ENCODE results near the gene PABPC4L. TPM values are rescaled to one million over a fixed set of nuclear protein-coding genes. Genes with fewer than 3 reads are reported as not detected.
"Not testable (repeated sequence)": the region's sequence is repeated elsewhere in the genome, so short reads cannot be mapped to it uniquely, and the experiment has no call there.

The PABPC4L gene
- not detected in 2 replicates for total RNA-seq

GRCh38 chr4:134201216-134202161 lies at the start of gene PABPC4L:
Gene PABPC4L (minus strand): TSS chr4:134201789. CDS start chr4:134201019, 770 bp downstream.
- H3K36me3 Mint-ChIP-seq (ENCODE audit: low read depth) = no peaks in the 10 kb centered on the region

DNA sequence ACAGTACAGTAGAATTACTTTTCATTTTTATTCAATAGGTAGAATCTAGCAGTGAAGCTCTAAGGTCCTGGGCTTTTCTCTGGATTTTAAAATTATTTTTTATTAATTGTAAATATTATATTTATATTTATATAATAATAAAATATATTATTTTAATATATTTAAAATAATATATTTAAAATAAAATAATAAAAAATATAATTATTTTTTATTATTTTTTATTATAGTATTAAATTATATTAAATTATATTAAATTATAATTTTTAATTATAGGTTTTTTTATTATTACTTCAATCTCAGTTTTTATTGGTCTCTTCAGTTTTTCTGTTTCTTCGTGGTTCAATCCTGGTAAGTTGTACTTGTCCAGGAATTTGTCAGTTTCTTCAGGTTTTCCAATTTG lies 49.7 kb upstream of the PABPC4L start:
- peaks cover 11% of the 10 kb centered on the region for H3K9me3 Mint-ChIP-seq

More at GRCh38 chr4:134201216-134202161, at the start of gene PABPC4L:
- Mint-ChIP-seq H3K27ac (no peak within 1 kb of the TSS), H3K9me3 (peaks cover 3% of the 10 kb centered on the region), H3K27me3 (ENCODE audit: low read depth) (no peaks in the 10 kb centered on the region), H3K4me3 (ENCODE audit: low read depth) (no peak within 1 kb of the TSS), H3K4me1 (ENCODE audit: low read depth) (no peaks in the 10 kb centered on the region)
- intact Hi-C loops (cut with micrococcal nuclease) = no loop called here
- DNase-seq (ENCODE audit: low spot score) = no peak

GRCh38 chr4:134243742-134244713 lies 42.4 kb upstream of the PABPC4L start:
- Mint-ChIP-seq H3K4me1 (ENCODE audit: low read depth) (no peaks in the 10 kb centered on the region), H3K36me3 (ENCODE audit: low read depth) (no peaks in the 10 kb centered on the region), H3K4me3 (ENCODE audit: low read depth) (no peak overlapping the region), H3K27me3 (ENCODE audit: low read depth) (no peaks in the 10 kb centered on the region), H3K9me3 (peaks cover 13% of the 10 kb centered on the region), H3K27ac (no peak overlapping the region)
- no peak for DNase-seq (ENCODE audit: low spot score)
- intact Hi-C loops (cut with micrococcal nuclease) = no loop called here

More for the DNA sequence above, 49.7 kb upstream of the PABPC4L start:
- intact Hi-C loops (cut with micrococcal nuclease) = no loop called here
- Mint-ChIP-seq H3K27me3 (ENCODE audit: low read depth) (no peaks in the 10 kb centered on the region), H3K4me1 (ENCODE audit: low read depth) (no peaks in the 10 kb centered on the region), H3K4me3 (ENCODE audit: low read depth) (no peak overlapping the region), H3K36me3 (ENCODE audit: low read depth) (no peaks in the 10 kb centered on the region), H3K27ac (no peak overlapping the region)
- no peak for DNase-seq (ENCODE audit: low spot score)

- no peaks in the 10 kb centered on the region for H3K36me3 Mint-ChIP-seq (ENCODE audit: low read depth)
- H3K4me1 Mint-ChIP-seq (ENCODE audit: low read depth) = no peaks in the 10 kb centered on the region
- intact Hi-C loops (cut with micrococcal nuclease) = no loop called here
- no peak overlapping the region for H3K4me3 Mint-ChIP-seq (ENCODE audit: low read depth)
- no peak overlapping the region for H3K27ac Mint-ChIP-seq
- no peak for DNase-seq (ENCODE audit: low spot score)
- no peaks in the 10 kb centered on the region for H3K27me3 Mint-ChIP-seq (ENCODE audit: low read depth)
- H3K9me3 Mint-ChIP-seq = peaks cover 8% of the 10 kb centered on the region
These were observed 17.5 kb upstream of the PABPC4L start for GRCh38 chr4:134219043-134219442.

DNA sequence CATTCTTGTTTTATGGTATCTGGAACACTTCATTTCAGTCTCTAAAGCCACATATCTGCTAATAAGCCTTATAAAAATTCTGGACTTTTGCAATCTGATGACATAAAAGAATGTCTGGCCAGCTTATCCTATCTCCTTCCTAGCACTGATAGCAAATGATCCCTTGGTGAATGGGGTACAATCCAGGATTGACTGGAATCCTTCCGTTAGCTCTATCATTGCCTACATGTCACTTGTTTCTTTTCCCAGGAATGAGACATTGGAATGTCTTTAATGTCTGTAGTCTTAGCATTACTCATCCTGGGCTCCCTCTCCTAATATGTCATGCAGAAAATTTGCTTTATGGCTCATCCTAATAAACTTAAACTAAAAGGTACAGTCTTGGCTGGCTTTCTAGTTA lies 14.8 kb upstream of the PABPC4L start:
- intact Hi-C loops (cut with micrococcal nuclease) = no loop called here
- Mint-ChIP-seq H3K4me3 (ENCODE audit: low read depth) (no peak overlapping the region), H3K27ac (no peak overlapping the region), H3K9me3 (peaks cover 8% of the 10 kb centered on the region), H3K4me1 (ENCODE audit: low read depth) (no peaks in the 10 kb centered on the region), H3K36me3 (ENCODE audit: low read depth) (no peaks in the 10 kb centered on the region), H3K27me3 (ENCODE audit: low read depth) (no peaks in the 10 kb centered on the region)
- DNase-seq (ENCODE audit: low spot score) = no peak

DNA sequence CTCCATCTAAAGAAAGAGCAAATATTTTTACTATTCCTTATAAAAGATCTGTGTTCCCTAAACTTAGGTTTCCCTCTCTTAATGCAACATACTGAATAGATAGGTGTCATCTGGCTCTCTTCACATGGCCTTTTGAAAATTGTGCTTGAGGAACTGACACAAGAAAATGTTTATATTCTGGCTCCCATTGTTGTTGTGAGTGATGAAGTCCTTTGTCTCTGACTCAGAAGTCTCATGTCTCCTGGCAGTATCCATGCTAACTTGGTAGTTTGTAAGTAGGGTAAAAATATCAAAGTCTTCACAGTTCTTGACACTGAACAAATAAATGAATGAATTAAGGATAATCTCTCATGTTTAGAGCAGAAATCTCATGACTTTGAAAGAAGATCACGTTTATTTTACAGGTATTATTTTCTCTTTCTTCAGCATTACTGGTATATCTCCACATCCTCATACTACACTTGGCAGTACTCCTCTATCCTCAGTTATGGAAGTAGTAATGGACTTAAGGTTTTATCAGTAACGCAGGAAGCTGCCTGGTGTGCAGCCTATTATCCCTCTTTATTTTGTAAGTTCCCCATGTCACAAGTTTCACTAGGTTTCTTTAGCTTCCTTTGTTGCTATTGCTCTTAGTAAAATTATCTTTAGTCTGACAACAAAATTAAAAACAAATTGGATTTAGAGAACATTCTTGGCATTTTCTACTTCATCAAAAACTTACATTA lies 14.2 kb upstream of the PABPC4L start:
- no peaks in the 10 kb centered on the region for H3K4me1 Mint-ChIP-seq (ENCODE audit: low read depth)
- no peaks in the 10 kb centered on the region for H3K27me3 Mint-ChIP-seq (ENCODE audit: low read depth)
- no peaks in the 10 kb centered on the region for H3K36me3 Mint-ChIP-seq (ENCODE audit: low read depth)
- no peak overlapping the region for H3K27ac Mint-ChIP-seq
- peaks cover 8% of the 10 kb centered on the region for H3K9me3 Mint-ChIP-seq
- DNase-seq (ENCODE audit: low spot score) = no peak
- intact Hi-C loops (cut with micrococcal nuclease) = no loop called here
- H3K4me3 Mint-ChIP-seq (ENCODE audit: low read depth) = no peak overlapping the region

DNA sequence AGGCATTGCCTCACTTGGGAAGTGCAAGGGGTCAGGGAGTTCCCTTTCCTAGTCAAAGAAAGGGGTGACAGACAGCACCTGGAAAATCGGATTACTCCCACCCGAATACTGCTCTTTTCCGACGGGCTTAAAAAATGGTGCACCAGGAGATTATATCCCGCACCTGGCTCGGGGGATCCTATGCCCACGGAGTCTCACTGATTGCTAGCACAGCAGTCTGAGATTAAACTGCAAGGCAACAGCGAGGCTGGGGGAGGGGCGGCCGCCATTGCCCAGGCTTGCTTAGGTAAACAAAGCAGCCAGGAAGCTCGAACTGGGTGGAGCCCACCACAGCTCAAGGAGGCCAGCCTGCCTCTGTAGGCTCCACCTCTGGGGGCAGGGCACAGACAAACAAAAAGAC lies 6.4 kb upstream of the PABPC4L start:
- intact Hi-C loops (cut with micrococcal nuclease); H3K4me3 Mint-ChIP-seq (ENCODE audit: low read depth); DNase-seq (ENCODE audit: low spot score); H3K4me1 Mint-ChIP-seq (ENCODE audit: low read depth); H3K36me3 Mint-ChIP-seq (ENCODE audit: low read depth); H3K27ac Mint-ChIP-seq; H3K27me3 Mint-ChIP-seq (ENCODE audit: low read depth): not testable (repeated sequence)
- H3K9me3 Mint-ChIP-seq = peaks cover 18% of the 10 kb centered on the region

- no peak for DNase-seq (ENCODE audit: low spot score)
These were observed 772 bp upstream of the PABPC4L start for GRCh38 chr4:134202166-134202956.

GRCh38 chr4:134200811-134201215 lies 776 bp downstream of the PABPC4L start:
- no peaks in the 10 kb centered on the region for H3K27me3 Mint-ChIP-seq (ENCODE audit: low read depth)
- no peak overlapping the region for H3K27ac Mint-ChIP-seq
- no peaks in the 10 kb centered on the region for H3K9me3 Mint-ChIP-seq
- no peaks in the 10 kb centered on the region for H3K36me3 Mint-ChIP-seq (ENCODE audit: low read depth)
- intact Hi-C loops (cut with micrococcal nuclease) = no loop called here
- DNase-seq (ENCODE audit: low spot score) = no peak
- H3K4me1 Mint-ChIP-seq (ENCODE audit: low read depth) = no peaks in the 10 kb centered on the region
- H3K4me3 Mint-ChIP-seq (ENCODE audit: low read depth) = no peak overlapping the region

More at GRCh38 chr4:134202166-134202956, 772 bp upstream of the PABPC4L start:
- H3K27me3 Mint-ChIP-seq (ENCODE audit: low read depth) = no peaks in the 10 kb centered on the region
- intact Hi-C loops (cut with micrococcal nuclease) = no loop called here
- no peak overlapping the region for H3K4me3 Mint-ChIP-seq (ENCODE audit: low read depth)
- H3K36me3 Mint-ChIP-seq (ENCODE audit: low read depth) = no peaks in the 10 kb centered on the region
- no peak overlapping the region for H3K27ac Mint-ChIP-seq
- no peaks in the 10 kb centered on the region for H3K4me1 Mint-ChIP-seq (ENCODE audit: low read depth)
- H3K9me3 Mint-ChIP-seq = peaks cover 10% of the 10 kb centered on the region

DNA sequence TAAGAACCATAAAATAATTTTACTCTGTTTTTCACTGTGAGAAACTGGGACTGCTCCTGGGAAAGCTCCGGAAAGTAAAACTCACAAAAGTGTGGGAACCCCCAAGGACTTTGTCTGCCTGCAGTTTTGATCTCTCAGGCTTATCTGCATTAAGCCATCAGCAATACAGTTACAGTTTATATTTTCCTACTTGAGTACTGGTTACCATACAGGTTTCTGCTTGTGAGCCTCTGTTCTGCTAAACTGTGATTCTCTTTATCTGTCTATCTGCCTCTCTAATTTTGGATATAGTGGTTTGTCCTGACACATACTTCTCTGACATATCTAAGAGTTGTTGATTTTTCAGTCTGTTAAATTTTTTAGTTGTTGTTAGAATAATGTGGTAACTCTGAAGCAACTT lies 11.6 kb downstream of the PABPC4L start:
- no peak overlapping the region for H3K4me3 Mint-ChIP-seq (ENCODE audit: low read depth)
- peaks cover 15% of the 10 kb centered on the region for H3K9me3 Mint-ChIP-seq
- no peaks in the 10 kb centered on the region for H3K4me1 Mint-ChIP-seq (ENCODE audit: low read depth)
- intact Hi-C loops (cut with micrococcal nuclease) = no loop called here
- H3K27ac Mint-ChIP-seq = no peak overlapping the region
- no peaks in the 10 kb centered on the region for H3K36me3 Mint-ChIP-seq (ENCODE audit: low read depth)
- no peak for DNase-seq (ENCODE audit: low spot score)
- H3K27me3 Mint-ChIP-seq (ENCODE audit: low read depth) = no peaks in the 10 kb centered on the region

GRCh38 chr4:134189480-134189879 lies 12.1 kb downstream of the PABPC4L start:
- no peaks in the 10 kb centered on the region for H3K4me1 Mint-ChIP-seq (ENCODE audit: low read depth)
- no peaks in the 10 kb centered on the region for H3K27me3 Mint-ChIP-seq (ENCODE audit: low read depth)
- intact Hi-C loops (cut with micrococcal nuclease) = no loop called here
- H3K36me3 Mint-ChIP-seq (ENCODE audit: low read depth) = no peaks in the 10 kb centered on the region
- H3K4me3 Mint-ChIP-seq (ENCODE audit: low read depth) = no peak overlapping the region
- no peak for DNase-seq (ENCODE audit: low spot score)
- no peak overlapping the region for H3K27ac Mint-ChIP-seq
- peaks cover 16% of the 10 kb centered on the region for H3K9me3 Mint-ChIP-seq

DNA sequence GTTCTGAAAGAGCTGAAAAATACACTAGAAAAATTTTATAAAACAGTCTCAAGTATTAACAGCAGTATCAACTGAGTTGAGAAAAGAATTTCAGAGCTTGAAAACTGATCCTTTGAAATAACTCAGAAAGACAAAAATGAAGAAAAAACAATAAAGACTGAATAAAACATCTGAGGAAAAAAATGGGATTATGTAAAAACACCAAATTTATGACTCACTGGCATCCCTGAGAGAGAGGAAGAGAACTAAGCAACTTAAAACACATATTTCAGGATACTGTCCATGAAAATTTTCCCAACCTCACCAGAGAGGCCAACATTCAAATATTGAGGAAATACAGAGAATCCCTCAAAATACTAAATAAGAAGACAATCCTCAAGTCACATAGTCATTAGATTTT lies 22.9 kb downstream of the PABPC4L start:
- H3K27me3 Mint-ChIP-seq (ENCODE audit: low read depth) = no peaks in the 10 kb centered on the region
- H3K4me1 Mint-ChIP-seq (ENCODE audit: low read depth) = no peaks in the 10 kb centered on the region
- peaks cover 54% of the 10 kb centered on the region for H3K9me3 Mint-ChIP-seq
- intact Hi-C loops (cut with micrococcal nuclease) = no loop called here
- no peaks in the 10 kb centered on the region for H3K36me3 Mint-ChIP-seq (ENCODE audit: low read depth)
- DNase-seq (ENCODE audit: low spot score) = no peak
- H3K4me3 Mint-ChIP-seq (ENCODE audit: low read depth) = no peak overlapping the region
- H3K27ac Mint-ChIP-seq = no peak overlapping the region

Data from activated T-helper 2 cell treated with anti-CD3 and anti-CD28 coated beads, Interferon-gamma antibody, Interleukin-2, Interleukin-4, amounts not matched to agents 10 μg/mL and 5 μg/mL and 100 μg/mL, durations not matched to agents 14 hours and 24 hours and 36 hours (primary cell).